Ascending aorta (tissue), 2 donors: Measurements from ENCODE around the gene PHTF2. TPM values are rescaled to one million over a fixed set of nuclear protein-coding genes. Genes with fewer than 3 reads are reported as not detected.
A peak's percentile ranks its signal among the peaks of the same experiment; 100 is the strongest.

ENCODE experiments used
- DNase-seq, 2 donors: peaks; one replicate each; pipeline ENCODE4 v3.0.0-alpha.2; 2019; ENCODE audit warnings: low spot score in 2 of 2
- H3K27ac ChIP-seq, 2 donors: fragments of 200-600 bp; sonication (generic); one replicate each; pipeline ENCODE4 v1.5.1; 2016 to 2017; ENCODE audit warnings: mild to moderate bottlenecking in 1 of 2
- H3K27me3 ChIP-seq: fragments of 200-600 bp; sonication (generic); one replicate; pipeline ENCODE4 v1.5.1; 2017
- H3K36me3 ChIP-seq, 2 donors: fragments of 200-600 bp; sonication (generic); one replicate each; pipeline ENCODE4 v1.5.1; 2016
- H3K4me1 ChIP-seq, 2 donors: fragments of 200-600 bp; sonication (generic); one replicate each; pipeline ENCODE4 v1.5.1; 2016 to 2017; ENCODE audit warnings: mild to moderate bottlenecking in 1 of 2
- H3K4me3 ChIP-seq, 2 donors: fragments of 200-600 bp; sonication (generic); one replicate each; pipeline ENCODE4 v1.5.1; 2016 to 2017; ENCODE audit warnings: mild to moderate bottlenecking in 1 of 2
- H3K9me3 ChIP-seq, 2 donors: fragments of 200-600 bp; sonication (generic); one replicate each; pipeline ENCODE4 v1.5.1; 2016
- intact Hi-C: fragments of 100-400 bp; cut with DNase I; formaldehyde crosslinking; loops from one replicate; pipeline ENCODE4 v1.15.1; 2023
- total RNA-seq: library from RNA; depleted of rRNA; stranded (reverse); fragments of >200 nt; gene quantifications from one replicate; pipeline ENCODE4 v1.1.0, GENCODE V29; 2016
- TF ChIP-seq, protein P1 (sequence below), 3 experiments: fragments of 200-600 bp in 2 of 3; fragments of 450-650 bp in 1 of 3; sonication (generic) in 2 of 3; IDR thresholded peaks; one replicate each; pipeline ENCODE4 v1.5.1; 2016 to 2019; ENCODE audit warnings: antibody characterized with exemption in 3 of 3, mild to moderate bottlenecking in 1 of 3, moderate library complexity in 1 of 3

Gene PHTF2
- total RNA-seq, 1 donor from 2014 or later: 10.2 TPM

- no peaks in the 10 kb centered on the region for H3K36me3 ChIP-seq
- TF ChIP-seq, protein P1, sequence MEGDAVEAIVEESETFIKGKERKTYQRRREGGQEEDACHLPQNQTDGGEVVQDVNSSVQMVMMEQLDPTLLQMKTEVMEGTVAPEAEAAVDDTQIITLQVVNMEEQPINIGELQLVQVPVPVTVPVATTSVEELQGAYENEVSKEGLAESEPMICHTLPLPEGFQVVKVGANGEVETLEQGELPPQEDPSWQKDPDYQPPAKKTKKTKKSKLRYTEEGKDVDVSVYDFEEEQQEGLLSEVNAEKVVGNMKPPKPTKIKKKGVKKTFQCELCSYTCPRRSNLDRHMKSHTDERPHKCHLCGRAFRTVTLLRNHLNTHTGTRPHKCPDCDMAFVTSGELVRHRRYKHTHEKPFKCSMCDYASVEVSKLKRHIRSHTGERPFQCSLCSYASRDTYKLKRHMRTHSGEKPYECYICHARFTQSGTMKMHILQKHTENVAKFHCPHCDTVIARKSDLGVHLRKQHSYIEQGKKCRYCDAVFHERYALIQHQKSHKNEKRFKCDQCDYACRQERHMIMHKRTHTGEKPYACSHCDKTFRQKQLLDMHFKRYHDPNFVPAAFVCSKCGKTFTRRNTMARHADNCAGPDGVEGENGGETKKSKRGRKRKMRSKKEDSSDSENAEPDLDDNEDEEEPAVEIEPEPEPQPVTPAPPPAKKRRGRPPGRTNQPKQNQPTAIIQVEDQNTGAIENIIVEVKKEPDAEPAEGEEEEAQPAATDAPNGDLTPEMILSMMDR (IDR thresholded peaks at IDR 0.05): no peak
- peaks cover 0 to 4% of the 10 kb centered on the region in 2 donors for H3K4me1 ChIP-seq
- H3K9me3 ChIP-seq: no peaks in the 10 kb centered on the region
- H3K4me3 ChIP-seq: no peak overlapping the region
- no peak overlapping the region for H3K27ac ChIP-seq
- DNase-seq: no peak
- no peaks in the 10 kb centered on the region for H3K27me3 ChIP-seq
- intact Hi-C loops: no loop called here
These were observed 184.5 kb downstream of the PHTF2 start for GRCh38 chr7:77982926-77983550.

DNA sequence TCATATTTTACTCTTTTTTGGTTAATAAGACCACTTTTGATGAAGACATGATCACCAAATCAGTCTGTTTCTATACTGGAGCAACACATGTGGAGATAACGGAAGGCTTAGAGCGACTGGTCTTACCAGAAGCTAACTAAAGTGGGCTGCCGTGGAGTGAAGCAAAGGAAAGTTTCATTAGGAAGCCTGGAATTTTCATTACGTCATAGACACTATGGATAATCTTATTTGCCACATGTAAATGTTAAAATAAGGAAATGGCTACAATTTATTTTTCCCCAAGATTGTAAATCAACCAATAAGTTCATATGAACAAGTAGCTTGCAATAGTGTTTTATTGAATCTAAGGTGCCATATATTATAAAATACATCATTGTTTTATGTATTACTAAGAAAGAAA is 185.4 kb downstream of the PHTF2 start:
- Histone ChIP-seq H3K9me3 (no peaks in the 10 kb centered on the region), H3K27me3 (no peaks in the 10 kb centered on the region), H3K4me1 (peaks cover 0 to 4% of the 10 kb centered on the region in 2 donors), H3K36me3 (no peaks in the 10 kb centered on the region), H3K27ac (no peak overlapping the region), H3K4me3 (no peak overlapping the region)
- TF ChIP-seq, protein P1 (IDR thresholded peaks at IDR 0.05): no peak
- DNase-seq: no peak
- intact Hi-C loops: loop anchor here (2.0 kb wide), 1 partner anchor 35 kb away; no protein-coding TSS in a partner anchor

GRCh38 chr7:77985232-77985973 is 186.8 kb downstream of the PHTF2 start:
- no peaks in the 10 kb centered on the region for H3K9me3 ChIP-seq
- intact Hi-C loops: loop anchor here (2.0 kb wide), 1 partner anchor 33 kb away; no protein-coding TSS in a partner anchor
- peak overlapping the region; percentile 1 to 45 for H3K4me3 ChIP-seq
- no peaks in the 10 kb centered on the region for H3K27me3 ChIP-seq
- peak overlapping the region; percentile 76 to 86 for H3K27ac ChIP-seq
- no peaks in the 10 kb centered on the region for H3K36me3 ChIP-seq
- TF ChIP-seq, protein P1 (IDR thresholded peaks at IDR 0.05): no peak
- H3K4me1 ChIP-seq: peaks cover 0 to 4% of the 10 kb centered on the region in 2 donors
- peak in 1 of 2 donors; percentile 66 for DNase-seq

GRCh38 chr7:77985974-77986339 is 187.4 kb downstream of the PHTF2 start:
- H3K27ac ChIP-seq: peak overlapping the region; percentile 76 to 86
- TF ChIP-seq, protein P1 (IDR thresholded peaks at IDR 0.05): no peak
- H3K4me1 ChIP-seq: peaks cover 0 to 4% of the 10 kb centered on the region in 2 donors

GRCh38 chr7:77989981-77990566 is 191.5 kb downstream of the PHTF2 start:
- H3K4me1 ChIP-seq: peaks cover 0 to 4% of the 10 kb centered on the region in 2 donors
- TF ChIP-seq, protein P1 (IDR thresholded peaks at IDR 0.05): no peak
- H3K36me3 ChIP-seq: no peaks in the 10 kb centered on the region
- H3K27me3 ChIP-seq: no peaks in the 10 kb centered on the region
- no peak overlapping the region for H3K4me3 ChIP-seq
- H3K27ac ChIP-seq: no peak overlapping the region
- no peaks in the 10 kb centered on the region for H3K9me3 ChIP-seq
- DNase-seq: no peak
- intact Hi-C loops: no loop called here

More at GRCh38 chr7:77985974-77986339, 187.4 kb downstream of the PHTF2 start:
- intact Hi-C loops: loop anchor here (2.0 kb wide), 1 partner anchor 33 kb away; no protein-coding TSS in a partner anchor
- Histone ChIP-seq H3K27me3 (no peaks in the 10 kb centered on the region), H3K36me3 (no peaks in the 10 kb centered on the region), H3K9me3 (no peaks in the 10 kb centered on the region), H3K4me3 (peak overlapping the region; percentile 1 to 45)
- DNase-seq: no peak
